Parathyroid adenoma (tissue), 2 donors: ENCODE measurements around the gene S100A4.

ENCODE experiments used
- H2AFZ ChIP-seq: fragments of 300-600 bp; sonication (generic); one replicate; pipeline ENCODE4 v1.7.0; 2017; ENCODE audit warnings: antibody characterized with exemption, mild to moderate bottlenecking
- H3K27ac ChIP-seq: fragments of 300-600 bp; sonication (generic); one replicate; pipeline ENCODE4 v1.7.0; 2017
- H3K27me3 ChIP-seq: fragments of 300-600 bp; sonication (generic); one replicate; pipeline ENCODE4 v1.7.0; 2017; ENCODE audit warnings: low read length; ENCODE audit not compliant: control insufficient read depth, insufficient read depth
- H3K36me3 ChIP-seq: fragments of 300-600 bp; sonication (generic); one replicate; pipeline ENCODE4 v1.7.0; 2017; ENCODE audit warnings: low read length; ENCODE audit not compliant: control insufficient read depth, insufficient read depth
- H3K4me1 ChIP-seq: fragments of 300-600 bp; sonication (generic); one replicate; pipeline ENCODE4 v1.7.0; 2017; ENCODE audit warnings: control low read depth
- H3K4me2 ChIP-seq: fragments of 300-600 bp; sonication (generic); one replicate; pipeline ENCODE4 v1.7.0; 2017; ENCODE audit warnings: low read length
- H3K4me3 ChIP-seq: fragments of 300-600 bp; sonication (generic); one replicate; pipeline ENCODE4 v1.7.0; 2017; ENCODE audit warnings: low read depth, low read length
- H3K79me2 ChIP-seq: fragments of 300-600 bp; sonication (generic); one replicate; pipeline ENCODE4 v1.7.0; 2017; ENCODE audit warnings: control low read depth
- H3K9ac ChIP-seq: fragments of 300-600 bp; sonication (generic); one replicate; pipeline ENCODE4 v1.7.0; 2017; ENCODE audit warnings: mild to moderate bottlenecking
- H3K9me3 ChIP-seq: fragments of 300-600 bp; sonication (generic); one replicate; pipeline ENCODE4 v1.7.0; 2017; ENCODE audit warnings: low read length; ENCODE audit not compliant: control insufficient read depth
- TF ChIP-seq, protein P1 (sequence below): fragments of 300-600 bp; sonication (generic); IDR thresholded peaks from one replicate; pipeline ENCODE4 v1.7.0; 2017; ENCODE audit warnings: antibody characterized with exemption, mild to moderate bottlenecking
- donor health status: primary hyperparathyroidism.

The S100A4 gene

DNA sequence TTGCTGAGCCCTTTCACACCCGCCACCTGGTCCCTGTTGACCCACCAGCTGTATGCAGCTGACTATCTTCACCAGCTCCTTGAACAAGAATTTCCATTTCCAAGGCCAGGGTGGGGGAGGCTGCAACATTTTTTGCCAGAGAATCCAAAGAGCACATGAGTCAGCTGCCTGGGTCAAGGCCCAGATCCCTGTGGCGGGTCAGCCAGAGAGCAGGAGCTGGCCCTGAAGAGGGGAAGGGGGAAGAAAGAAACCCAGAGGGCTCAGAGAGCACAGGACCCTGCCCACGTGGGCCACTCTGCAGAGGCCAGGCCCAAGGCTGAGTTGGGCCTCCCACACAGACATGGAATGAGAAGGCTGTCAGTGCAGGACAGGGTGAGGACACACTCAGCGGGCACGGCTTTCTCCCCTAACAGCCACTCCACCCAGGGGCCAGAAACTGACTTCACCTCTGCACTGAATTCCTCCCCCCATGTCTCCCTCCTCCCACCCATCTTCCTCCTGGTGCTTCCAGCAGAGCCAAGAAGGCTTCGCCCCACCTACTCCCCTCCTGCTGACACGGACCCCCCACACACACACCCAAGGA is 38.7 kb downstream of the S100A4 start:
- Histone ChIP-seq H3K36me3 (no peaks in the 10 kb centered on the region), H3K4me3 (no peak overlapping the region), H3K9me3 (no peaks in the 10 kb centered on the region), H3K79me2 (no peaks in the 10 kb centered on the region), H3K27ac (no peak overlapping the region), H3K27me3 (no peaks in the 10 kb centered on the region), H3K4me2 (no peak overlapping the region), H2AFZ (no peak overlapping the region), H3K9ac (no peak overlapping the region), H3K4me1 (no peaks in the 10 kb centered on the region)
- TF ChIP-seq, protein P1, sequence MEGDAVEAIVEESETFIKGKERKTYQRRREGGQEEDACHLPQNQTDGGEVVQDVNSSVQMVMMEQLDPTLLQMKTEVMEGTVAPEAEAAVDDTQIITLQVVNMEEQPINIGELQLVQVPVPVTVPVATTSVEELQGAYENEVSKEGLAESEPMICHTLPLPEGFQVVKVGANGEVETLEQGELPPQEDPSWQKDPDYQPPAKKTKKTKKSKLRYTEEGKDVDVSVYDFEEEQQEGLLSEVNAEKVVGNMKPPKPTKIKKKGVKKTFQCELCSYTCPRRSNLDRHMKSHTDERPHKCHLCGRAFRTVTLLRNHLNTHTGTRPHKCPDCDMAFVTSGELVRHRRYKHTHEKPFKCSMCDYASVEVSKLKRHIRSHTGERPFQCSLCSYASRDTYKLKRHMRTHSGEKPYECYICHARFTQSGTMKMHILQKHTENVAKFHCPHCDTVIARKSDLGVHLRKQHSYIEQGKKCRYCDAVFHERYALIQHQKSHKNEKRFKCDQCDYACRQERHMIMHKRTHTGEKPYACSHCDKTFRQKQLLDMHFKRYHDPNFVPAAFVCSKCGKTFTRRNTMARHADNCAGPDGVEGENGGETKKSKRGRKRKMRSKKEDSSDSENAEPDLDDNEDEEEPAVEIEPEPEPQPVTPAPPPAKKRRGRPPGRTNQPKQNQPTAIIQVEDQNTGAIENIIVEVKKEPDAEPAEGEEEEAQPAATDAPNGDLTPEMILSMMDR, result no peak

DNA sequence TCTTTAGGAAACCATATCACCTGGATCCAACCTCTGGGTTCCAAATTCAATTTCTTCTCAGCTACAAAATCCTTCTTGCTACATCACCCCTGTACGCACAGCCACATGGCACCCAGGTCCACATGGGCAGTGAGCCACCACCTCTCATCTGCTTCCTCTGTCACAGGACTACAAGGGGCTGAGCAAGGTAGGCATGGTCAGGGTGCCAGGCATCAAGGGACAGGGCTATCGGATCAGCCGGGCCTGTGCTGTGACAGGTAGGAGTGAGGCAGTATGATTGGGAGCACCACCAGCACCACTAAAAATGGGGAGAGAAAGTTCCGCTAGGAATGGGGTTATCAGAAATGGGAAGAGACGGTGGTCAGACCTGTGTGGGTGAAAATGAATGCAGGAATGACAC is 39.2 kb downstream of the S100A4 start:
- no peak overlapping the region for H2AFZ ChIP-seq
- no peak overlapping the region for H3K4me3 ChIP-seq
- no peak overlapping the region for H3K4me2 ChIP-seq
- H3K36me3 ChIP-seq, result no peaks in the 10 kb centered on the region
- no peak overlapping the region for H3K27ac ChIP-seq
- H3K4me1 ChIP-seq, result no peaks in the 10 kb centered on the region
- H3K79me2 ChIP-seq, result no peaks in the 10 kb centered on the region
- TF ChIP-seq, protein P1, result no peak
- H3K9ac ChIP-seq, result no peak overlapping the region
- H3K9me3 ChIP-seq, result no peaks in the 10 kb centered on the region
- H3K27me3 ChIP-seq, result no peaks in the 10 kb centered on the region

DNA sequence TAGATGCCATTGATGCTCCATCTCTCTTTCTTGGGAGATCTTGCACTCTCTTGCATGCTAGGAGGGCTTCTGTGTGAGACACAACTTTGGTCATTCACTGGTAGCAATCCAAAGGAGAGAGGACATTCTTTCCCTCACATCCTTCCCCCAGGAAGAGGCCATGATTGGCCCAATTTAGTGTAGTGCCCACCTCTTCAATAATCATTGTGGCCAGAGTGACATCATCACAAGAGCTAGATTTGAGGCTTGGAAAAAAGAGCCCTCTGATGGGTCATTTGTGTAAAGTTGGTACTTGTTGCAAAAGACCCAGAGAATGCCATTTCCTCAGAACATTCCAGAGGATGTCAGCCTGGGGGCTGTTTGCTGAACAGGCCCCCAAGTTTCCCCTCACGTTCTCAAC is 40.0 kb downstream of the S100A4 start:
- Histone ChIP-seq H3K27me3 (no peaks in the 10 kb centered on the region), H3K27ac (no peak overlapping the region)

DNA sequence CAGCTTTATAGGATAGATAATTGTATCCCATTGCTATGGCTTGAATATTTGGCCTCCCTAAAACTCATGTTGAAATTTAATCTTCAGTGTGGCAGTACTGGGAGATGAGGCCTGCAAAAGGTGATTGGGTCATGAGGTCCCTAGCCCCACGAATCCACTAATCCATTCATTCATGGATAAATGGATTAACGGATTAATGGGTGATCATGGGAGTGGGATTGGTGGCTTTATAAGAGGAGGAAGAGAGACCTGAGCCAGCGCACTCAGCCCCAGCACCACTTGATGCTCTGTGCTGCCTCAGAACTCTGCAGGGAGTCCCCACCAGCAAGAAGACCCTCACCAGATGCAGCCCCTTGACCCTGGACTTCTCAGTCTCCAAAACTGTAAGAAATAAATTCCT is 41.8 kb downstream of the S100A4 start:
- H3K9ac ChIP-seq, result no peak overlapping the region
- H3K9me3 ChIP-seq, result no peaks in the 10 kb centered on the region
- no peaks in the 10 kb centered on the region for H3K36me3 ChIP-seq
- no peak overlapping the region for H3K4me2 ChIP-seq
- TF ChIP-seq, protein P1, result no peak
- H3K27me3 ChIP-seq, result no peaks in the 10 kb centered on the region
- H2AFZ ChIP-seq, result no peak overlapping the region
- no peak overlapping the region for H3K4me3 ChIP-seq
- H3K27ac ChIP-seq, result no peak overlapping the region
- H3K4me1 ChIP-seq, result no peaks in the 10 kb centered on the region
- no peaks in the 10 kb centered on the region for H3K79me2 ChIP-seq

More for the DNA sequence above, 40.0 kb downstream of the S100A4 start:
- H3K9me3 ChIP-seq, result no peaks in the 10 kb centered on the region
- H3K4me1 ChIP-seq, result no peaks in the 10 kb centered on the region
- H3K4me2 ChIP-seq, result no peak overlapping the region
- no peaks in the 10 kb centered on the region for H3K79me2 ChIP-seq
- no peak overlapping the region for H3K4me3 ChIP-seq
- H3K36me3 ChIP-seq, result no peaks in the 10 kb centered on the region
- H2AFZ ChIP-seq, result no peak overlapping the region
- TF ChIP-seq, protein P1, result no peak
- H3K9ac ChIP-seq, result no peak overlapping the region

DNA sequence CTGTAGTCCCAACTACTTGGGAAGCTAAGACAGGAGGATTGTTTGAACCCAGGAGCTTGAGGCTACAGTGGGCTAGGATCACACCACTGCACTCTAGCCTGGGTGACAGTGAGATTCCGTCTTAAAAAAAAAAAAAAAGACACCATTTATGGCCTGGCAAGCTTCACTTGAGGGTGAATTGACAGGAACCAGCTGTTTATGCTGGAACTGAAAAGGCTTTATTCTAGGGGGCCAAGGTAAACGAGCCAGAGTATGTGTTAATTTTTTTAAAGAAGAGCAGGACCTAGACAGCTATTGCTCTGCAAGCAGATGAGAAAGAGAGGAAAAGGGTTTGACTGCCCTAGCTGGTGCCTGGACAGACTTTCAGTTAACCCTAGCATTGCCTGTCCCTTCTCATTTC is 46.9 kb downstream of the S100A4 start:
- Histone ChIP-seq H3K79me2 (no peaks in the 10 kb centered on the region), H3K27me3 (no peaks in the 10 kb centered on the region), H3K9me3 (no peaks in the 10 kb centered on the region), H3K27ac (no peak overlapping the region), H3K4me2 (no peak overlapping the region), H3K4me3 (no peak overlapping the region), H2AFZ (no peak overlapping the region), H3K36me3 (no peaks in the 10 kb centered on the region), H3K4me1 (no peaks in the 10 kb centered on the region), H3K9ac (no peak overlapping the region)
- TF ChIP-seq, protein P1, result no peak
